ENCODE data around the gene URB1. TPM values are rescaled to one million over a fixed set of nuclear protein-coding genes. Genes with fewer than 3 reads are reported as not detected.

The URB1 gene
- total and polyA plus RNA-seq, 2 experiments from 2014 or later, result 7.7 to 44.1 TPM

GRCh38 chr21:32349333-32349944 lies 43.4 kb downstream of the URB1 start (continued):
- TF ChIP-seq, protein P1, sequence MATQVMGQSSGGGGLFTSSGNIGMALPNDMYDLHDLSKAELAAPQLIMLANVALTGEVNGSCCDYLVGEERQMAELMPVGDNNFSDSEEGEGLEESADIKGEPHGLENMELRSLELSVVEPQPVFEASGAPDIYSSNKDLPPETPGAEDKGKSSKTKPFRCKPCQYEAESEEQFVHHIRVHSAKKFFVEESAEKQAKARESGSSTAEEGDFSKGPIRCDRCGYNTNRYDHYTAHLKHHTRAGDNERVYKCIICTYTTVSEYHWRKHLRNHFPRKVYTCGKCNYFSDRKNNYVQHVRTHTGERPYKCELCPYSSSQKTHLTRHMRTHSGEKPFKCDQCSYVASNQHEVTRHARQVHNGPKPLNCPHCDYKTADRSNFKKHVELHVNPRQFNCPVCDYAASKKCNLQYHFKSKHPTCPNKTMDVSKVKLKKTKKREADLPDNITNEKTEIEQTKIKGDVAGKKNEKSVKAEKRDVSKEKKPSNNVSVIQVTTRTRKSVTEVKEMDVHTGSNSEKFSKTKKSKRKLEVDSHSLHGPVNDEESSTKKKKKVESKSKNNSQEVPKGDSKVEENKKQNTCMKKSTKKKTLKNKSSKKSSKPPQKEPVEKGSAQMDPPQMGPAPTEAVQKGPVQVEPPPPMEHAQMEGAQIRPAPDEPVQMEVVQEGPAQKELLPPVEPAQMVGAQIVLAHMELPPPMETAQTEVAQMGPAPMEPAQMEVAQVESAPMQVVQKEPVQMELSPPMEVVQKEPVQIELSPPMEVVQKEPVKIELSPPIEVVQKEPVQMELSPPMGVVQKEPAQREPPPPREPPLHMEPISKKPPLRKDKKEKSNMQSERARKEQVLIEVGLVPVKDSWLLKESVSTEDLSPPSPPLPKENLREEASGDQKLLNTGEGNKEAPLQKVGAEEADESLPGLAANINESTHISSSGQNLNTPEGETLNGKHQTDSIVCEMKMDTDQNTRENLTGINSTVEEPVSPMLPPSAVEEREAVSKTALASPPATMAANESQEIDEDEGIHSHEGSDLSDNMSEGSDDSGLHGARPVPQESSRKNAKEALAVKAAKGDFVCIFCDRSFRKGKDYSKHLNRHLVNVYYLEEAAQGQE (IDR thresholded peaks at IDR 0.05; ENCODE audit: unreplicated experiment), result no peak
- TF ChIP-seq CREB1 (CRISPR knock-in tag; IDR thresholded peaks at IDR 0.05; ENCODE audit: low read depth), result no peak
- TF ChIP-seq, protein P2, sequence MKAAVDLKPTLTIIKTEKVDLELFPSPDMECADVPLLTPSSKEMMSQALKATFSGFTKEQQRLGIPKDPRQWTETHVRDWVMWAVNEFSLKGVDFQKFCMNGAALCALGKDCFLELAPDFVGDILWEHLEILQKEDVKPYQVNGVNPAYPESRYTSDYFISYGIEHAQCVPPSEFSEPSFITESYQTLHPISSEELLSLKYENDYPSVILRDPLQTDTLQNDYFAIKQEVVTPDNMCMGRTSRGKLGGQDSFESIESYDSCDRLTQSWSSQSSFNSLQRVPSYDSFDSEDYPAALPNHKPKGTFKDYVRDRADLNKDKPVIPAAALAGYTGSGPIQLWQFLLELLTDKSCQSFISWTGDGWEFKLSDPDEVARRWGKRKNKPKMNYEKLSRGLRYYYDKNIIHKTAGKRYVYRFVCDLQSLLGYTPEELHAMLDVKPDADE (IDR thresholded peaks at IDR 0.05), result no peak

- H3K36me3 Mint-ChIP-seq (ENCODE audit: low read depth), result peaks cover 90% of the 10 kb centered on the region
- H3K27ac ChIP-seq (ENCODE audit: low read depth), result no peak overlapping the region
- TF ChIP-seq EZH2 (IDR thresholded peaks at IDR 0.05; ENCODE audit: low read depth, unreplicated experiment) (no peak), POLR2AphosphoS5 (IDR thresholded peaks at IDR 0.05; ENCODE audit: low read depth) (no peak), CTCF (conservative IDR thresholded peaks at IDR 0.05; ENCODE audit: low read depth in 2 of 2) (no peak), EZH2phosphoT487 (IDR thresholded peaks at IDR 0.05; ENCODE audit: unreplicated experiment) (no peak), CREB1 (CRISPR knock-in tag; IDR thresholded peaks at IDR 0.05; ENCODE audit: low read depth) (no peak), ZNF331 (CRISPR knock-in tag; IDR thresholded peaks at IDR 0.05; ENCODE audit: low read depth) (no peak), JUNB (IDR thresholded peaks at IDR 0.05; ENCODE audit: unreplicated experiment) (no peak)
- TF ChIP-seq, protein P2 (IDR thresholded peaks at IDR 0.05), result no peak
- TF ChIP-seq, protein P1 (IDR thresholded peaks at IDR 0.05; ENCODE audit: unreplicated experiment), result no peak
Observed at GRCh38 chr21:32348604-32349332, 44.0 kb downstream of the URB1 start.

More at GRCh38 chr21:32348604-32349332, 44.0 kb downstream of the URB1 start:
- Mint-ChIP-seq H3K27me3 (ENCODE audit: insufficient read depth, low read depth, poor library complexity) (peaks cover 8% of the 10 kb centered on the region), H3K4me3 (no peak overlapping the region), H3K4me1 (no peaks in the 10 kb centered on the region), H3K27ac (no peak overlapping the region), H3K9me3 (no peaks in the 10 kb centered on the region; the same call in 2 of the 3 replicates)
- H3K9me2 ChIP-seq (ENCODE audit: insufficient read depth), result no peaks in the 10 kb centered on the region
- no peak overlapping the region for H3K4me3 ChIP-seq
- no peak overlapping the region for H2AFZ ChIP-seq
- H4K20me1 ChIP-seq (replicated peaks; ENCODE audit: insufficient read depth), result peaks cover 15% of the 10 kb centered on the region
- peaks cover 70% of the 10 kb centered on the region for H3K36me3 ChIP-seq (ENCODE audit: insufficient read depth)
- 0 out of 2 replicates have a peak, but pooled peaks cover 5% of the 10 kb centered on the region for H3K79me2 ChIP-seq (replicated peaks; ENCODE audit: insufficient read depth)
- H3F3A ChIP-seq (replicated peaks; ENCODE audit: low read depth), result no peaks in the 10 kb centered on the region
- H3K4me1 ChIP-seq (ENCODE audit: insufficient read depth), result no peaks in the 10 kb centered on the region
- H3K27me3 ChIP-seq (ENCODE audit: insufficient read depth), result no peaks in the 10 kb centered on the region
- ATAC-seq, result no peak
- no peak for DNase-seq (ENCODE audit: low spot score)
- no peak overlapping the region for H3K4me2 ChIP-seq
